HG03139 (cell line): ENCODE measurements around the gene ZFAND4.
"Not testable (repeated sequence)": the region's sequence is repeated elsewhere in the genome, so short reads cannot be mapped to it uniquely, and the experiment has no call there.

Experiments
- ATAC-seq: cut with Tn5 transposase; IDR thresholded peaks from one replicate; pipeline ENCODE4 v1.9.1; 2021; ENCODE audit not compliant: unreplicated experiment

ZFAND4 gene

DNA sequence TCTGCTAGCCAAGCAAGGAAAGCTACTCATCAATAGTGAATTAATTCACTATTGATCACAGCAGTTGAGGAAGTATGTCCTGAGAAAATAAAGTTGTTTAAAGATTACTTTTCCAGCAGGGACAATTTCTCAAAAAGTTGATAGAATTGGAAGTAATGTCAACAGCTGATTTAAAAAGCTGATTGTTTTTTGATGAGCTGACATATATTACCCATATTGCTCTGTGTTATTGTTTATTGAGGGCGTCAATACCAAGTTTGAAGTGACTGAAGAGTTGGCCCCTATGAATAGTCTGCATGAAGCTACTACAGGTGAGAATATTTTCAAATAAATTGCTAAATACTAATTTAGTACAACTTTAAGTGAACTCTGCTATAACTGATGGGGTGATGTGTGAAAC is 28.0 kb downstream of the ZFAND4 start:
- ATAC-seq = no peak

DNA sequence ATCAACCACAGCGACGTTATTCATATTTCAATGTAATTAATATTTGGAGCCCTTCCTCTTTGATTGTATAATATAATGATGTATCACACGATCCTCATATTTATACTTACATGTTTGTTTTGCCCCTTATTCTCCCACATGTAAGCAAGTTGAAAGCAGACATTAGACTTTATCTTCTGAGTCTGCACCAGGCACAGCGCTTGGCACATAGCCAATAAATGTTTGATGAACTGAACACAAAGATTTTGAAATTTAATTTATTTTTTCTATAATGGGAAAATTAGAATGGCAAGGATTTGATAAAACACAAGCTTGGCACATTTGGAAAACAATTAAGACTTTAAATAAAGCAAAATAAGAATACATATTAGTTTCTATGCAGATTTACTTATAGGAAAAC is 31.6 kb downstream of the ZFAND4 start:
- ATAC-seq = no peak

DNA sequence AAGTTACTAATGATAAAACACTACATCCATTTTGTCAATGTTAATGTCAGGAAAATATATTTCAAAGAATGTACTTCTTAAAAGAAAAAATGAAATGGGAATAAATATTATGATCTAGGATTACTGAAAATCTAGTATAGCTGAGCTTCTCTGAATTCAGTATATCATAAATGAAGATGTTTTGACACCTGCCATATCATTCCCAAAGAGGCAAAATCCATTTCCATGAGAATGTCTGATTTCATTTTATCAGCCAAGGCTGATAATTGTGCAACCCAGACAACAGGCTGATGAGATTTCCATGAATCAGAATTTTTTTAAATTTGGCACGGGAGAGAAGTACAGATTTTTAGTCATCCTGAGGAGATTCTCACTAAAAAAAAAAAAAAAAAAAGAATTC is 32.5 kb downstream of the ZFAND4 start:
- ATAC-seq = no peak

- no peak for ATAC-seq
These were observed 45.0 kb downstream of the ZFAND4 start for GRCh38 chr10:45627412-45628048.

DNA sequence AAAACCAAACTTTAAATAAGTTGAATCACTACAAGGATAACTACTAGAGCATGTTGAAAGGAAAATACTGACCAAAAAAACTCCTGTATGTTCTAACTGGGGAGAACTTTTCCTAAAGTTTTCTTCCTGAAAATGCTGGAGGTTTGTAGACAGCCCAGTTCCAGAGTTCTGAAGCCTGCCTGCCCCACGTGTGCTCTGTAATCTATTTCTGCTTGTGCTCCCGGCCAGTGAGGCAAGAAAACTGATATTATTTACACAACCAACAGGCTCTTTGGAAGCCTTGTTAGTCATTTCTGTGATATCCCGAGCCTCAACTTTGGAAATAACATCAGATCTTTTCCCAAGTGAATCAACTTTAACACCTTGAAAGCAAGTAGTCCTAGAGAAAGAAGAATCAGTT is 46.7 kb downstream of the ZFAND4 start:
- no peak for ATAC-seq

DNA sequence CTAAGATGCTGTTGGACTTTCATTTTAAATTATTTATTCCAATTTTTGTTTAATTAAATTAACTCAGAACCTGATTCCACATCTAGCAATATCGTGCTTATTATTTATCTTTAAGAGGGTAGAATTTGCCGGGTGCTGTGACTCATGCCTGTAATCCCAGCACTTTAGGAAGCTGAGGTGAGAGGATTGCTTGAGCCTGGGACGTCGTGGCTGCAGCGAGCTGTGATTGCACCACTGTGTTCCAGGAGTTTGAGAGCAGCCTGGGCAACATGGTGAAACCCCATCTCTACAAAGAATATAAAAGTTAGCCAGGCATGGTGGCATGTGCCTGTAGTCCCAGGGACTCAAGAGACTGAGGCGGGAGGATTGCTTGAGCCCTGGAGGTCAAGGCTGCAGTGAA is 47.8 kb downstream of the ZFAND4 start:
- ATAC-seq = no peak

DNA sequence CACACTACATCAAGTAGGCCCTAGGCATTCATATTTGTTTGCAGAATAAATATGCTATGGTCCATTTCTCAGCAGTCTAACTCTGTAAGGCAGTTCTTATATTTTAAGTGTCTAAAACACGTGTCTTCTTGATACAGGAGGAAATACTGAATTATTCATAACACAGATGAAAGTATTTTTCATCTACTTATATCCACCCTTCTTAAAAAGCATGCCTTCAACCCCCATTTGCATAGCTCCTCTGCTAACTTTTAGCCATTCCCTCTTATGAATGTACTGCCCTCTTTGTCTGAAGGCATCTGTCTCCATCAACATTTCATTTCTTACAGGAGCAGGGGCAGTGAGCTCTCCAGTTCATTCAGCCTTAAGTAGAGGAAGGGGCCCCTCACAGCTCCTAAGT is 57.7 kb downstream of the ZFAND4 start:
- no peak for ATAC-seq

GRCh38 chr10:45612741-45613140 is 59.8 kb downstream of the ZFAND4 start:
- no peak for ATAC-seq

DNA sequence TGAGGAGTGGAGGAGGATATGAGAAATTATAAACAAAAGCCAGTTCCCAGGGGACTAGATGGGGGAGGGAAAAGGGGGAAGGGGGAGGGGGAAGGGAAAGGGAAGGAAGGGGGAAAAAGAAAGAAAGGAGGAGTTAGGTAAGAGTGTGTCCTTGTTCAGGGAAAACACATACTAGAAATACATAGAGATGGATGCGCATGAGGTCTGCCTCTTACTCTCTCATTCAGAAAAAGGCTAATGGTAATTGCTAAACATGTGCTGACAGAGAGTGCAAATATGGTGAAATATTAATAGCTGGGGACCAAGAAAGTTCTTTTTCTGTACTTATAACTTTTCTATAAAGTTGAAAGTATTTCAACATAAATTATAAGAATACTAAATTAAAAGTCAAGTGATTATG is 64.5 kb downstream of the ZFAND4 start:
- ATAC-seq = no peak

DNA sequence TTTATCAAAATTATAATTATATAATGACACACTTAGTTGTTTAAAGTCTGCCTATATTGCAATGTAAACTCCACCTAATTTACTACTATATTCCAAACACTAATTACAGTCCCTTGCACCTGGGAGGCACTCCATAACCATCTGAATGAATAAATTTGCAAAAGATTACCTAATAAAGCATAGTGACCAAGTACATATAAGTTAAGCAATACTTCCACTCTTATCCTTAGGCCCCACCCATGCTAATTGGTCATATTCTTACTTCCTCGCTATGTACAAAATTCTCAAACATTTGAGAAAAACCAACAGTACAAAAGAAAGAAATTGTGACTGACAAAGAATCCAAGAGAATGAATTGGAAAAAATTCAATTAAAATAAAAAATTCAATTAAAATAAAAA is 65.3 kb downstream of the ZFAND4 start:
- no peak for ATAC-seq

DNA sequence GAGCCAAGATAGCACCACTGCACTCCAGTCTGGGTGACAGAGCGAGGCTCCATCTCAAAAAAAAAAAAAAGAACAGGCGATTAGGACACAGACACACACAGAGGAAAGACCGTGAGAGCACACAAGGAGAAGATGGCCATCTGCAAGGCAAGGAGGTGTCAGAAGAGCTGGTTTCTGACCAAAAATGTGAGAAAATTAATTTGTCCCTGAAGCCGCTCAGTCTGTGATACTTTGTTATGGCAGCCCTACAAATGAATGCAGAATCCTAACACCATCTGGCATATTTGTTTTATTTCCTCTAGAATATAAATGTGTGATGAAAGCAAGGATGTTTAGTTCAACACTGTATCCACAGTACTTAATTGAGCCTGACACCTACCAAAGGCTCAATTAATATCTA is 69.7 kb downstream of the ZFAND4 start:
- no peak for ATAC-seq

GRCh38 chr10:45602082-45602730 is 70.4 kb downstream of the ZFAND4 start:
- no peak for ATAC-seq

- ATAC-seq = not testable (repeated sequence)
These were observed 71.2 kb downstream of the ZFAND4 start for GRCh38 chr10:45601254-45601930.

DNA sequence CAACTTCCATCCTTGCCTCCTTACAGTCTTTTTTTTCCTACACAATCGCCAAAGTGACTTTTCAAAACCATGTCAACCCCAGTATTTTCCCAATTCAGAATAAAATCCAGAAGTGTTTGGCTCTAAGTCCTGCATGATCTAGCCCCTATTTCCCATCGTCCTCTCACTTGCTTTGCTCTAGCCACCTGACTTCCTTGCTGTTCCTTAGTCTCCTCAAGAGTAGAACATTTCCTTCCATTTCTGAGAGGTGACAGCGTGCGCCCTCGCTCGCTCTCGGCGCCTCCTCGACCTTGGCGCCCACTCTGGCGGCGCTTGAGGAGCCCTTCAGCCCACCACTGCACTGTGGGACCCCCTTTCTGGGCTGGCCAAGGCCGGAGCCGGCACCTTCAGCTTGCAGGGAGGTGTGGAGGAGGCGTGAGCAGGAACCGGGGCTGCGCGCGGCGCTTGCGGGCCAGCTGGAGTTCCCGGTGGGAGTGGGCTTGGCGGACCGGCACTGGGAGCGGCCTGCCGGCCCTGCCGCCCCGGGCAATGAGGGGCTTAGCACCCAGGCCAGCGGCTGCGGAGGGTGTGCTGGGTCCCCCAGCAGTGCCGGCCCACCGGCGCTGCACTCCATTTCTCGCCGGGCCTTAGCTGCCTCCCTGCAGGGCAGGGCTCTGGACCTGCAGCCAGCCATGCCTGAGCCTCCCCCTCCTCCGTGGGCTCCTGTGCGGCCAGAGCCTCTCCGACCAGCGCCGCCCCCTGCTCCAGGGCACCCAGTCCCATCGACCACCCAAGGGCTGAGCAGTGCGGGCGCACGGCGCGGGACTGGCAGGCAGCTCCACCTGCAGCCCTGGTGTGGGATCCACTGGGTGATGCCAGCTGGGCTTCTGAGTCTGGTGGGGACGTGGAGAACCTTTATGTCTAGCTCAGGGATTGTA is 72.0 kb downstream of the ZFAND4 start:
- not testable (repeated sequence) for ATAC-seq

DNA sequence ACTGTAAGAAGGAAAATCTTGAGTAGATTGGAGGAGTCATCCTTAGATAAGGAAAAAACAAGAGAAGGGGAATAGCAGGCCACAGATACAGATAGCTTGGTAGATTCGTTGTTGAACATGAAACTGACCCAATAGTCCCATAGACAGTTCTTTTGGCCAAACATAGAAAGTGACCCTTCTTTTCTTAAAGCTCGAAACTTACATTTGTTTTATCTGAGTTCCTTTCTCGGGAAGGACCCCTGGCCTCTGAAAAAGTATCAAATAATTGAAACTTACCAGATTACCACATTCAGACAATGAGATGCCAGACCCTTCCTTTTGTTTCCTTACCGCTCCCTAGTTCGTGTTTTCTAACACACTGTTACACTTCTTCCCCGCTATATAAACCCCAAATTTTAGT is 72.9 kb downstream of the ZFAND4 start:
- no peak for ATAC-seq

- ATAC-seq = no peak
These were observed 73.5 kb downstream of the ZFAND4 start for GRCh38 chr10:45599021-45599603.

GRCh38 chr10:45596526-45596925 is 76.0 kb downstream of the ZFAND4 start:
- ATAC-seq = no peak

GRCh38 chr10:45594276-45595157 is 78.1 kb downstream of the ZFAND4 start:
- peak; percentile 88 for ATAC-seq

DNA sequence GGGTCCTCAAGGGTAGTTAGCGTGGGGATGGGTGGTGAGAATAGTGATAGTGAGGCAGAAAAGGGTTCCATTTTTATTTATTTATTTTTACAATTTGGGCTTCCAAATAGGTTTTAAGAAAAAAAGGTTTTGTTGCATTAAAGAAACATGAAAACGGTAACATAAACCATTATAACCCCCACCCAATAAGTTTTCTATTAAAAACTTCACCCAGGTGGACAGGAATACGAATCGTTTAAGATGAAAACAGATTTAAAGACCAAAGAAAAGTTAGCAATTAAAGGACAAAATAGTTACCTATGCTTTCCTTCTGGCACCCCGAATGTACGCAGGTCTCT is 78.7 kb downstream of the ZFAND4 start:
- no peak for ATAC-seq

- ATAC-seq = no peak
These were observed 79.6 kb downstream of the ZFAND4 start for GRCh38 chr10:45592926-45593325.
